ENCODE data around the gene GJA3.

DNA sequence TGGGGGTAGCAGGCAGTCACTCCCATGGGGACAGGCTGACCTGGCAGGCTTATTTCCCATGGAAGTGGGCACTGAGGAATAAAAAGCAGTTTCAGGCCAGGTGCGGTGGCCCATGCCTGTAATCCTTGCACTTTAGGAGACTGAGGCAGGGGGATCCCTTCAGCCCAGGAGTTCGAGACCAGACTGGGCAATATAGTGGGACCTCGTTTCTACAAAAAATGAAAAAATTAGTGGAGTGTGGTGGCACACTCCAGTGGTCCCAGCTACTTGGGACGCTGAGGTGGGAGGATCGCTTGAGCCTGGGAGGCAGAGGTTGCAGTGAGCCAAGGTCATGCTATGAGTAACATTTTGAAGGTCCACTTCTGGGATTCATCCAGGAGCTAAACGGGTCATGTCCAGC lies 25.9 kb upstream of the GJA3 start:
- TF ChIP-seq CTCF (IDR thresholded peaks at IDR 0.05 in 4 of 5, conservative IDR thresholded peaks at IDR 0.05 in 1 of 5) = no peak
- no peak for TF ChIP-seq POLR2A (IDR thresholded peaks at IDR 0.05)
